SJCRH30 (cell line): ENCODE data around the gene SLC22A17. TPM values are rescaled to one million over a fixed set of nuclear protein-coding genes. Genes with fewer than 3 reads are reported as not detected.
"Not testable (repeated sequence)": the region's sequence is repeated elsewhere in the genome, so short reads cannot be mapped to it uniquely, and the experiment has no call there.

Experiments
- DNase-seq, 2 experiments: peaks; one replicate each; pipeline ENCODE4 v3.0.0-alpha.2; 2015 to 2020
- H3K27ac ChIP-seq: fragments of 250-450 bp; sonication (Bioruptor Pico); 2 replicates; pipeline ENCODE4 v1.5.1; 2020; ENCODE audit warnings: mild to moderate bottlenecking, moderate library complexity
- H3K27me3 ChIP-seq: fragments of 250-450 bp; sonication (Bioruptor Pico); 2 replicates; pipeline ENCODE4 v1.5.1; 2020; ENCODE audit warnings: mild to moderate bottlenecking, moderate library complexity
- H3K36me3 ChIP-seq: fragments of 250-450 bp; sonication (Bioruptor Pico); 2 replicates; pipeline ENCODE4 v1.5.1; 2020; ENCODE audit warnings: mild to moderate bottlenecking, moderate library complexity
- H3K4me1 ChIP-seq: fragments of 250-450 bp; sonication (Bioruptor Pico); 2 replicates; pipeline ENCODE4 v1.5.1; 2020; ENCODE audit warnings: mild to moderate bottlenecking, moderate library complexity
- H3K4me3 ChIP-seq: fragments of 250-450 bp; sonication (Bioruptor Pico); 2 replicates; pipeline ENCODE4 v1.5.1; 2020; ENCODE audit warnings: mild to moderate bottlenecking, moderate library complexity
- H3K9me3 ChIP-seq: fragments of 250-450 bp; sonication (Bioruptor Pico); replicated peaks from 2 replicates; pipeline ENCODE4 v1.5.1; 2020; ENCODE audit warnings: mild to moderate bottlenecking, moderate library complexity
- total RNA-seq: library from RNA; depleted of rRNA; stranded (reverse); fragments of >200 nt; shearing (Covaris generic); gene quantifications from 2 replicates; pipeline ENCODE4 v1.2.3, GENCODE V29; 2014

The SLC22A17 gene
- total RNA-seq, 1 experiment from 2014 or later = 2.8 TPM

DNA sequence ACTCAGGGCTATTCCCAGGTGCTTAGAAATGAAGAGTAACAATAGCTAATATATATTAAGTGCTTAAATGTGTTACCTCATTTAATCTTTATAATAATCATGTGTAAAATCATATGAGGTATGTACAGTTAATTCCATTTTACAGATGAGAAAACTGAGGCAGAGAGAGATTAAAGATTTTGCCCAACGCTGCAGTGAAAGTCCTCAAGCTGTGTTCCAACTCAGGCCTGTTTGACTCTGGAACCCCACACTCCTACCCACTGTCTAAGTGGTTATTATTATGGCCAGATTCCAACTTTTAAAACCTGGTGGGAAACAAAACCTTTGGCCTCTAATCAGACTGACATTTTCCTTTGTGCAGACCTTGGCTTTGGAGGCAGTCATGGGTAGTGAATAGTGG lies 34.3 kb upstream of the SLC22A17 start:
- no peaks in the 10 kb centered on the region for H3K4me1 ChIP-seq
- no peak overlapping the region for H3K27ac ChIP-seq
- DNase-seq = no peak
- no peak overlapping the region for H3K4me3 ChIP-seq
- H3K36me3 ChIP-seq = no peaks in the 10 kb centered on the region
- peaks cover 24% of the 10 kb centered on the region; the same call in 1 of the 2 replicates for H3K27me3 ChIP-seq
- H3K9me3 ChIP-seq = no peaks in the 10 kb centered on the region

DNA sequence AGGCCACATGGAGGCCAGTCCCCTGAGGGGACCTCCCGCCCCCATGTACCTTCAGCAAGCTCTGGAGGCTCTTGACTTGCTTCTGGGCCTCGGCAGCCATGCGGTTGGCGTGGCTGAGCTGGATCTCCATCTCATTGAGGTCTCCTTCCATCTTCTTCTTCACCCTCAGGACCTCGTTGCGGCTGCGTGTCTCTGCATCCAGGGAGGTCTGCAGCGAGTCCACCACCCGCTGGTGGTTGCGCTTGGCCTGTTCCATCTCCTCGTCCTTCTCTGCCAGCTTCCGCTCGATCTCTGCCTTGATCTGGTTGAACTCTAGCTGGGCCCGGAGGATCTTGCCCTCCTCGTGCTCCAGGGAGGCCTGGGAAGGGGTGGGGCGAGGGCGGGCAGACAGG lies 33.6 kb upstream of the SLC22A17 start:
- H3K4me3 ChIP-seq, H3K36me3 ChIP-seq, H3K4me1 ChIP-seq, DNase-seq, H3K27ac ChIP-seq, H3K9me3 ChIP-seq: not testable (repeated sequence)
- H3K27me3 ChIP-seq = peaks cover 24% of the 10 kb centered on the region; the same call in 1 of the 2 replicates

DNA sequence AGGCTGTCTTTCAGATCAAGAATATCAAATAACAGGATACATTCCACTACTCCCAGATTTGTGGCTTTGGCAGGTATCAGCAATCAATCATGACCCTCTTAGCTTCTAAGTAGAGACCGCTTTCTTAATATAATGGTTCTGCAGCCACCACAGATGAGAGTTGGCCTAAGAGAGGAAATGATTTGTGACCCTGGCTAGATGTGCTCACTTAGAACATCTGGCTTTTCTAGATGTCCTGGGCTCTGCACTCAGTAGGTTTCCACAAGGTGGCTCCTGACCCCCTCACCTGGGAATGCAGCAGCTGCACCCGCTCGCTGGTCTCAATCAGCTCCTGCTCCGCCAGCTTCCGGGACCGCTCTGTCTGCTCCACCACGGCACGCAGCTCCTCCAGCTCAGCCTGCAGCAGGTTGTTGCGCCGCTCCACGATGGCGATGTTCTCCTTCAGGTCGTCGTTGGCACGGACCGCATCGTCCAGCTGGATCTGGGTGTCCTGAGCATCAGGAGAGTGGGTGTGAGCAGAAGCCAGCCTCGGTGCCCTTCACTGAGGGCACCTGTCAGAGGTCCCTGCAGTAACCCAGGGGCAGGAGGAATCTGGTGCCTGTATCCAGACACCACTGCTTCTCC lies 33.1 kb upstream of the SLC22A17 start:
- no peaks in the 10 kb centered on the region for H3K4me1 ChIP-seq
- no peaks in the 10 kb centered on the region for H3K9me3 ChIP-seq
- H3K4me3 ChIP-seq = no peak overlapping the region
- DNase-seq = no peak
- H3K27me3 ChIP-seq = peaks cover 21% of the 10 kb centered on the region; the same call in 1 of the 2 replicates
- H3K27ac ChIP-seq = no peak overlapping the region
- H3K36me3 ChIP-seq = no peaks in the 10 kb centered on the region

DNA sequence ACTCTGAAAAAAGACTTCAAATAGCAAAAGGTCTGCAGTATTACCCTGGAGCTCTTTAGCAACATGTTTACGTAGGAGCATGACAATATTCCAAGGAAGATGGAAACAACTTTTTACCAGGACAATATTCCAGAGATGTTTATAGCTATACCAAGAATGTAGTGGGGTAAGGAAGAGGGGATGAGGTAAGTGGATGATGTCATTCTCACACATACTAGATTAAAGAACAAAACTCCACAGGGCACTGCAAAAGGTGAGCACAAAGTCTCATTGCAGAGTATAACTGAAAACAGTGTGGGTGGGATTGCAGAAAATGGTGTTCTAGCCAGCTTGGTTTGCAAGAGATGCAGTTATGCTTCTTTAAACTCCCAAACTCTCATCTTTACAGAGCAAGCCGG lies 32.6 kb upstream of the SLC22A17 start:
- Histone ChIP-seq H3K4me3 (no peak overlapping the region), H3K4me1 (no peaks in the 10 kb centered on the region), H3K9me3 (no peaks in the 10 kb centered on the region), H3K27me3 (peaks cover 21% of the 10 kb centered on the region; the same call in 1 of the 2 replicates), H3K36me3 (no peaks in the 10 kb centered on the region), H3K27ac (no peak overlapping the region)
- no peak for DNase-seq

DNA sequence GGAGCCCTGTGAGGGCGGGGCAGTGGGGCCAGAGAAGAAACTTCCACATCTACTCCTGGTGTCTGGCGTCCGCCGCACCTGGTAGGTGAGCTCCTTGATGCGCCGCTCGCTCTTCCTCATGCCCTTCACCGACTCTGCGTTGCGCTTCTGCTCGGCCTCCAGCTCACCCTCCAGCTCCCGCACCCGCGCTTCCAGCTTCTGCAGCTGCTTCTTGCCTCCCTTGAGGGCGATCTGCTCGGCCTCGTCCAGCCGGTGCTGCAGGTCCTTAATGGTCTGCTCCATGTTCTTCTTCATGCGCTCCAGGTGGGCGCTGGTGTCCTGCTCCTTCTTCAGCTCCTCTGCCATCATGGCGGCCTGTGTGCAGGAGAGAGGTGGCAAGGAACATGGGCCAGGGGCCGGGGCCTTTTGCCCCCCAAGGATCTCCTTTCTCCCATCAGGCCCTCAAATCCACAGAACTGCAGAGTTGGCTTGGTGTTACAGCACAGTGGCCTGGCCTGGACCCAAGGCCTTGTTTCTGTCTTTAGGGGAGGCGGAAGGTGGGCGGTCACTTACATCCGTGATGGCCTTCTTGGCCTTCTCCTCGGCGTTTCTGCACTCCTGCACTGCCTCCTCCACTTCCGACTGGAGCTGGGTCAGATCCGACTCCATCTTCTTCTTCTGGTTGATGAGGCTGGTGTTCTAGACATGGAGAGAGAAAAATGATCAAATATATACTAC lies 31.8 kb upstream of the SLC22A17 start:
- no peak for DNase-seq
- H3K4me3 ChIP-seq = no peak overlapping the region
- H3K9me3 ChIP-seq = no peaks in the 10 kb centered on the region
- peaks cover 20% of the 10 kb centered on the region; the same call in 1 of the 2 replicates for H3K27me3 ChIP-seq
- no peaks in the 10 kb centered on the region for H3K4me1 ChIP-seq
- H3K27ac ChIP-seq = no peak overlapping the region
- no peaks in the 10 kb centered on the region for H3K36me3 ChIP-seq

DNA sequence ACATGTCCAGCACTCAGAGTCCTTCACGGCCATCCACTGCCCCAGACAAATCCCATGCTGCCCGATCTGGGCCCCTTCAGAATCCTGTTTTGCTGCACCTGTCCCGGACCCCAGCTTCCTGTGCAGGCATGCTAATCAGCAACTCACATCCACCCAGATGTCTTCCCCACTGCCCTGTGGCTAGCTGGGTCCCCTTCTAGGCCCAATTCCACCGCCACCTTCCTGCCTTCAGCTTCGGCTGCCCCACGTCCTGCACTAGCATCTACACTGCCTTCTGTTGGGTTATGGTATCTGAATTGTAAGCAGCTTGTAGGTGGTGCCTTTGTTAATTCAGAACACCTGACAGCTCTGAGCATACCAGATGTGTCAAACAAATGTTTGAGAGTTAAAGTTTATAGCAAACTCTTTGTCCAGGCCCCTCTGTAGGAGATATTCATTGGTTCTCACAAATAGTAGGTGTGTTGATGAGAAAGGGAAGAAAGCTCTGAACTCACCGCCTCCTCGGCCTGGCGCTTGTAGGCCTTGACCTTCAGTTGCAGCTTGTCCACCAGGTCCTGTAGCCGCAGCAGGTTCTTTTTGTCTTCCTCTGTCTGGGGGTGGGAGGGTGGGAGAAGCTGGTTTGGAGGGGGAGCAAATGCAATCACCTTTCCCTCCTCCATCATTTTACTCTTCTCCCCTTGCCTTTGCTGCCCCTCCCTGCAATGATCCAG lies 30.2 kb upstream of the SLC22A17 start:
- Histone ChIP-seq H3K27ac (no peak overlapping the region), H3K4me1 (no peaks in the 10 kb centered on the region), H3K9me3 (no peaks in the 10 kb centered on the region), H3K4me3 (no peak overlapping the region), H3K36me3 (no peaks in the 10 kb centered on the region), H3K27me3 (peaks cover 17% of the 10 kb centered on the region; the same call in 1 of the 2 replicates)
- no peak for DNase-seq

DNA sequence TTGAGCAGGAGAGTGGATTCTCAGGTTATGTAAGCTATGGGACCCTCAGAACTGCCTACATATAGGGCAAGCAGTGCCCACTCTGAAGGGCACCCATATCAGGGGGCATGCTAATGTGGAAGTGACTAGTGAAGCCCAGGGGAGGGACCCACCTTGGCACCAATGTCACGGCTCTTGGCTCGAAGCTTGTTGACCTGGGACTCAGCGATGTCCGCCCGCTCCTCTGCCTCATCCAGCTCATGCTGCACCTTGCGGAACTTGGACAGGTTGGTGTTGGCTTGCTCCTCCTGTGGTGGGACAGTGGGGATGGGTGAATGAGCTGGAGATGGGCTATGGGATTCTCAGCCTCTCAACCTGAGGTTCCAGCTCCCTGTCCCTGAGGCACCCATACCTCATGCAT lies 29.6 kb upstream of the SLC22A17 start:
- no peaks in the 10 kb centered on the region for H3K4me1 ChIP-seq
- no peak overlapping the region for H3K4me3 ChIP-seq
- H3K27ac ChIP-seq = no peak overlapping the region
- DNase-seq = no peak
- H3K27me3 ChIP-seq = peaks cover 15% of the 10 kb centered on the region
- H3K9me3 ChIP-seq = no peaks in the 10 kb centered on the region
- no peaks in the 10 kb centered on the region for H3K36me3 ChIP-seq

DNA sequence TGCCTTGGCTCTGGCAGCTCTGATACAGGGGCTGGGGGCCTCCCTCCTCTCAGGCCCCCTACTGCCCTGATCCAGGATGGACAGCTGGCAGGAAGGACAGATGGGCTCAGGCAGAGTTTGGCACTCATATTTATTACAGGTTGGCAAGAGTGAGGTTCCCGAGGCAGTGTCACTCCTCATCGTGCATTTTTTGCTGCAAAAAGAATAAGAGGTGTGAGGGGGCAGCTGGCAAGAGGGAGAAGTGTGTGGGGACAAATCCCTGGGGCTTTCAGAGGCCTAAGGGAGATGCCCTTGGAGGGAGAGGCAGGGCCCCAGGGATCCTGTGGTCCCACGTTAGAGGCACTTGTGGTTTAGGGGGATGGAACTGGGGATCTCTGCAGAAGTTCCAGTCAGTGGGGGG lies 29.2 kb upstream of the SLC22A17 start:
- DNase-seq = no peak

DNA sequence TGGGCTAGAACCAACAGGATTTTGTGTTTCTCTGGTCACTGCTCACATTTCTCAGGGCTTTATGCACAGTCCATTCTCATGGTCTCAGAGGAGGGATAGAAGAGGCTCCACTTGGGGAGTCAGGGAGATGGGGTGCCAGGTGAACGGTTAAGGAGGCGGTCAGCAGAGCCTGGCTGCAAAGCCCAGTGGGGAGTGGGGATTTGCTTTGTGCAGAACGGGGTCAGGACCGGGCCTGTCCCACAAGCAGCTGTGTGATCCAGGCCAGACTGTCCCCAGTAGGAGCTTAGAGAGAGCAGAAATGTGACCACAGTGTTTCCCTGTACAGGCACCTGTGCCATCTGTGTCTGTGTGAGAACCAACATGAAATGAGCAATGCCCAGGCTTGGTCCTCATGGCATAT lies 28.3 kb upstream of the SLC22A17 start:
- no peak overlapping the region for H3K4me3 ChIP-seq
- H3K4me1 ChIP-seq = no peaks in the 10 kb centered on the region
- H3K9me3 ChIP-seq = no peaks in the 10 kb centered on the region
- H3K27me3 ChIP-seq = peaks cover 9% of the 10 kb centered on the region
- H3K36me3 ChIP-seq = no peaks in the 10 kb centered on the region
- no peak for DNase-seq
- no peak overlapping the region for H3K27ac ChIP-seq

More for the DNA sequence above, 29.2 kb upstream of the SLC22A17 start:
- no peaks in the 10 kb centered on the region for H3K4me1 ChIP-seq
- H3K27ac ChIP-seq = no peak overlapping the region
- H3K27me3 ChIP-seq = peaks cover 11% of the 10 kb centered on the region
- no peak overlapping the region for H3K4me3 ChIP-seq
- no peaks in the 10 kb centered on the region for H3K9me3 ChIP-seq
- H3K36me3 ChIP-seq = no peaks in the 10 kb centered on the region

DNA sequence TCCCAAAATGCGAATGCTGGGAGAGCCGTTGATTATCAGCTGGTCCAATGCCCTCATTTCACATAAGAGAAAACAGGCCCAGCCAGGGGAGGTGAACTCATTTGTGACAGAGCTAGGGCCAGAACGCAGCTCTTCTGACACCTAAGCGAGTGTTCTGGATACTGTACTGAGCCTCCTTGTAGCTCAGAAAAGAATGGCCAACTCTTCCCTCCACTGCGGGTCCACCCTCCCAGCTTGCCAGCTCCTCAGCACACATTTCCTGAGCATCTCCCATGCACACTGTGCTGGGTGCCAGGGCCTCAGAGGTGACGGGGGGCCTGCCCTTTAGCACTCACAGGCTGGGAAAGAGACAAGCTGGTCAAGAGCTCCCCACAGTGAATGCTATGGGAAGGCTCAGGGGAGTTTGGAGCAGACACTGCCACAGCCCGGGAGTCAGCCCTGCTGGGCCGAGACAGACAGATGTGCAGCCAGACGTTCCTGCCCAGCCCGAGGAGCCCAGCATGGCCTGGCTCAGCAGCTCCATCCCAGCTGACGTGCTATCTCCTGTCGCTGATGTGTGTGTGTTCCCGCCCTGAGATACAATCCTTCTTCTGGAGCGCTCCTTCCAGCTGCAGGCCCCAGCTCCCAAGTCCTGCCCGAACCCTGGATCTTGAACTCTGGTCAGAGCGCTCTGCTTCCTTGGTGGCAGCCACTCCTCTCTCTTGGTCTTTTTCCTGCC lies 27.7 kb upstream of the SLC22A17 start:
- Histone ChIP-seq H3K9me3 (no peaks in the 10 kb centered on the region), H3K4me1 (no peaks in the 10 kb centered on the region)
- no peak for DNase-seq

DNA sequence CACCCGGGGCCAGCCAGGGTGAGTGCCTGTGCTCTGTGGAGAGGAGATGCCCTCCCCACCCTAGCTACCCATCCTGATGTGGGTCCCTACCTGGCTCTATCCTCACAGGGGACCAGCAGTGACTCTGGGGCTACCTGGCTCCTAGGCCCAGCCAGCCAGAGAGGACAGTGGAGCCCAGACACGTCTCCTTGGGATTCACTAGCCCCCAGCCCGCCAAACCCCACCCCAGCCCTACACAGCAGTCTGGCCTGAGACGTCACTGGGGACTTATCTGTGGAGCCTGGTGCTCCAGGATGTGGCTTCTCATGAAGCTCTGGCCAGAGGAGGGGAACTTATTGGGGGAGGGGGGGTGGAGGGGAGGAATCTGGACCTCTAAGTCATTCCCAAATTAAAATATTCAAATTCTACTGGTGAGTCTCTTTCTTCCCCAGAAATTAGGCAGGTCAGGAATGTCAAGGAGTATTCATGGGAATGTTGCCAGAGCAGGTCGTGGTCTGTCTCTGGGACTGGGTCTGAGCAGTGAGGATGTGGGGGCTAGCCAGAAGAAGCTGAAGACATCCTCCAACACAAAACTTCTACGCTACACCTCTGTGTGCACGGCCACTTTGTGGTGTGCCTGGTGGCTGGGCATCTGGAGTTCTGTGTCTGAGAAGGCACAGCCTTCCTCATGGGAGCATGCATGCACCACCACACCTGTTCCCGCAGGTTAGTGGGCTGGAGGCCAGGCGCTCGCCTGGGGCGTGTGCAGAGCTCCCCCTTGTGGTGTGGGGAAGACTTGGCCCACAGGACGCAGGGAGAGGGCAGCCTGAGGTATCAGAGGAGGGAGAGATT lies 26.9 kb upstream of the SLC22A17 start:
- Histone ChIP-seq H3K9me3 (no peaks in the 10 kb centered on the region), H3K27me3 (peaks cover under 1% of the 10 kb centered on the region), H3K4me3 (no peak overlapping the region), H3K27ac (no peak overlapping the region), H3K4me1 (no peaks in the 10 kb centered on the region), H3K36me3 (no peaks in the 10 kb centered on the region)
- peak; percentile 67 to 83 for DNase-seq

More for the DNA sequence above, 27.7 kb upstream of the SLC22A17 start:
- peaks cover 9% of the 10 kb centered on the region for H3K27me3 ChIP-seq
- H3K36me3 ChIP-seq = no peaks in the 10 kb centered on the region
- H3K4me3 ChIP-seq = no peak overlapping the region
- H3K27ac ChIP-seq = no peak overlapping the region

DNA sequence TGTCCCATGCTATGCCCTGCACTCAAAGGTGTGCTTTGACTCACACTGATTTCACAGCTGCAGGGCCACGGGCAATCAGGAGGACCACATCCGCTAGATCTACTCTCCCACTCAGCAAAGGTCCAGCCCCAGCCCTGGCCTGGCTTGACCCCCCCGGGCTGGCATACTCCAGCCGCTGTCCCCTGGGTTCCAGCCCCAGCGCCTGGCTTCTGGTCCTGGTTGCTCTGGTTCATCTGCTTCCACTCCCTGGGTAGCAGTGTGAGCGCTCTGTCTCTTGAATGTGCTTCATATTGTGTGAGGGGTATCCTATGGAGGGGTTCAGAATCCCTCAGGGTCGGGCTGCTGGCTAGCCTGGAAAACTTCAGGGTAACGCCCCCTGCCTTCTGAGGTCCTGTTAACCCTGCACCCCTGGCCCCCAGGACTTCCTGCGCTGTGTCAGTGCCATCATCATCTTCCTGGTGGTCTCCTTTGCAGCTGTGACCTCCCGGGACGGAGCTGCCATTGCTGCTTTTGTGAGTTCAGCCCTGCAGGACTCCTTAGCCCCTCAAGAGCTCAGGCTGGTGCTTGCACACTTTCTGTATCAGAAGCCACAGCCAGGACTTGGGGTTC lies 26.0 kb upstream of the SLC22A17 start:
- Histone ChIP-seq H3K36me3 (no peaks in the 10 kb centered on the region), H3K27me3 (no peaks in the 10 kb centered on the region; the same call in 1 of the 2 replicates), H3K27ac (no peak overlapping the region), H3K4me1 (no peaks in the 10 kb centered on the region), H3K4me3 (no peak overlapping the region), H3K9me3 (no peaks in the 10 kb centered on the region)
- no peak for DNase-seq

DNA sequence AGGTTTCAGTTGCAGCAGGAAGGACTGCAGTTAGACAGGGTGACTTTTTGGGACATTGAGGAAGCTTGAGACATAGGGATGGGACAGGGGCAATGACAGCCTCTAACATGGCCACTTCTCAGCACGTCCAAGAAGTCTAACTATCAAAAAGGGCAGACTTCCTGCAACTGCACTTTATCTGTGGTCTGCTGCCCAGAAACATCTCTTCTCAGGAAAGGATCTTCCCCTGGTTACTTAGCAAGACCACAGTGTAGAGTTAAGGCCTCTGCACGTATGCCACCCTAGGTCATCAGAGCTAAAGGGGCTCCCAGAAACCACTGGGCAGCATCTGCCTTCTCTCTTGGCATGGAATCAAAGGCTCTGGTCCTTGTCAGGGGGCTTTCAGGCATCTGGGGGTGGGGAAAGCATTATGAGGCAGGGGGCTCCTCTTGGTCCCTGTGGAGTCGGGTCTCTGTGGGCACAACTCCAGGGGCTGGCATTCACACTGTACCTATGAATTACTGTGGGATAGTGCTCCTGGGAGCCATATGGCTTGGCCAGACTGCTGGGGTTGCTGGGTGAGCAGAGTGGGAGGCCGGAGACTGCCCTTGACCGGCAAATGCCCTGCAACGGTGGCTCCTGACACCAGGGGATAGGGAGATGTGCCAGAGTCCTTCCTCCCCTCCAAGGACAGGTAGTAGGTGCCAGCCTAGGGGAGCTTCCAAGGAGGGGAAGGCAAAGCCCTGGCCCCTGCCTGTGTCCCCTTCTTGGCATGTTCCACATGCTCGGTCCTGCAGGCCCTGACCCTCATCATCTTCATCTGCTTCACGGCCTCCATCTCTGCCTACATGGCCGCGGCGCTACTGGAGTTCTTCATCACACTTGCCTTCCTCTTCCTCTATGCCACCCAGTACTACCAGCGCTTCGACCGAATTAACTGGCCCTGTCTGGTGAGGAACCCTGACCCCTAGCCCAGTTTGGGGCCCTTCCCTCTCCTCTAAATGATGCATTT lies 25.2 kb upstream of the SLC22A17 start:
- H3K4me3 ChIP-seq = no peak overlapping the region
- H3K27ac ChIP-seq = no peak overlapping the region
- no peaks in the 10 kb centered on the region for H3K9me3 ChIP-seq
- H3K27me3 ChIP-seq = no peaks in the 10 kb centered on the region; the same call in 1 of the 2 replicates
- no peak for DNase-seq
- H3K4me1 ChIP-seq = no peaks in the 10 kb centered on the region
- no peaks in the 10 kb centered on the region for H3K36me3 ChIP-seq
